Ectodermal cell (in vitro differentiated cells): ENCODE data around the gene SDR42E1.
"Not testable (repeated sequence)": the region's sequence is repeated elsewhere in the genome, so short reads cannot be mapped to it uniquely, and the experiment has no call there.

ENCODE experiments used
- H3K27ac ChIP-seq: 2 replicates; pipeline ENCODE4 v1.7.0; 2013; ENCODE audit warnings: mild to moderate bottlenecking, low read depth, low read length; ENCODE audit not compliant: insufficient read depth, poor library complexity, severe bottlenecking
- H3K27me3 ChIP-seq: 2 replicates; pipeline ENCODE4 v1.7.0; 2013; ENCODE audit warnings: mild to moderate bottlenecking, low read length; ENCODE audit not compliant: insufficient read depth, control insufficient read depth, poor library complexity, severe bottlenecking
- H3K36me3 ChIP-seq: one replicate; pipeline ENCODE4 v1.7.0; 2013; ENCODE audit warnings: low read length; ENCODE audit not compliant: control insufficient read depth, insufficient read depth
- H3K4me1 ChIP-seq: one replicate; pipeline ENCODE4 v1.7.0; 2013; ENCODE audit warnings: low read length; ENCODE audit not compliant: control insufficient read depth, insufficient read depth
- H3K4me3 ChIP-seq: 2 replicates; pipeline ENCODE4 v1.7.0; 2013; ENCODE audit warnings: low read depth, low read length, control low read depth; ENCODE audit not compliant: insufficient read depth
- H3K9me3 ChIP-seq: 2 replicates; pipeline ENCODE4 v1.7.0; 2013; ENCODE audit warnings: mild to moderate bottlenecking, low read length, moderate library complexity; ENCODE audit not compliant: control insufficient read depth
- WGBS, 2 experiments: methylation state at CpG; one replicate each; pipeline ENCODE4 v1.1.7; 2013; ENCODE audit warnings: missing lambda C conversion rate in 2 of 2; 5-methylcytosine and 5-hydroxymethylcytosine counted together

The SDR42E1 gene

GRCh38 chr16:81987706-81988105 is 23.6 kb downstream of the SDR42E1 start:
- Histone ChIP-seq H3K4me3 (no peak overlapping the region), H3K9me3 (no peaks in the 10 kb centered on the region), H3K36me3 (no peaks in the 10 kb centered on the region), H3K4me1 (no peaks in the 10 kb centered on the region), H3K27ac (no peak overlapping the region), H3K27me3 (no peaks in the 10 kb centered on the region)
- 95 to 97% methylated on average over 5 of the region's 5 CpGs for WGBS, 2 experiments

DNA sequence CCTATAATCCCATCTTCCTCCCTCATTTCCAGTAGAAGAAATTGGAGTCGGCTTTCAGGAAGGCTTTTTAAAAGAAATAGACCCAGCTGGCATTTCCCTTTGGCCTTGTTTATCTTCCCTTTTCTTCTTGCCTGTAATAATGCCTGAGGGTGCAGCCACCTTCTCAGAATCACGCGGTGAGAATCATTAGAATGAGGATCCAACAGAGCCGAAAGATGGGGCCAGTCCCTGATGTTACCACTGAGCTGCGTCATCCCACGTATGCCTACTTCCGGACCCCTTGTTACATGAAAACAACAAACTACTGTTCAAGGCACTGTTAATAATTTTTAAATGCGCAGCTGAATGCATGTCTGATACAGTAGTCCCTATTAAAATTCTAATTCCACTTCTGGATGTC is 24.1 kb downstream of the SDR42E1 start:
- no peaks in the 10 kb centered on the region for H3K4me1 ChIP-seq
- 92 to 94% methylated on average over 8 of the region's 8 CpGs for WGBS, 2 experiments
- H3K27me3 ChIP-seq = no peaks in the 10 kb centered on the region

GRCh38 chr16:81977335-81977942 is 33.8 kb downstream of the SDR42E1 start:
- H3K4me3 ChIP-seq, H3K27me3 ChIP-seq, H3K4me1 ChIP-seq, H3K9me3 ChIP-seq, H3K27ac ChIP-seq, H3K36me3 ChIP-seq: not testable (repeated sequence)
- 83% methylated on average over 26 of the region's 26 CpGs for WGBS, 2 experiments

More for the DNA sequence above, 24.1 kb downstream of the SDR42E1 start:
- H3K36me3 ChIP-seq = no peaks in the 10 kb centered on the region
- no peak overlapping the region for H3K27ac ChIP-seq
- H3K4me3 ChIP-seq = no peak overlapping the region
- H3K9me3 ChIP-seq = no peaks in the 10 kb centered on the region

DNA sequence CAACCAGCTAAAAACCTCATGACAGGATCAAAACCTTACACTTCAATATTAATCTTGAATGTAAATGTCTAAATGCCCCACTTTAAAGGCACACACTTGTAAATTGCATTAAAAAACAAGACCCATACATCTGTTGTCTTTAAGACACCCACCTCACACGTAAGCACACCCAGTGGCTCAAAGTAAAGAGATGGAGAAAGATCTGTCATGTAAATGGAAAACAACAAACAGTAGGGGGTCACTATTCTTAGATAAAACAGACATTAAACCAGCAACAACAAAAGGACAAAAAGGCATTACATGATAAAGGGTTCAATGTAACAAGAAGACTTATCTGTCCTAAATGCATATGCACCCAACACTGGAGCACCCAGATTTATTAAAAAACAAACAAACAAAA is 35.6 kb downstream of the SDR42E1 start:
- no peaks in the 10 kb centered on the region for H3K9me3 ChIP-seq
- H3K4me1 ChIP-seq = no peaks in the 10 kb centered on the region
- no peaks in the 10 kb centered on the region for H3K27me3 ChIP-seq
- H3K4me3 ChIP-seq = no peak overlapping the region
- H3K36me3 ChIP-seq = no peaks in the 10 kb centered on the region
- WGBS, 2 experiments = 44% methylated on average over 1 of the region's 1 CpG; no CpG with 5 or more reads in 1 of the 2 experiments
- no peak overlapping the region for H3K27ac ChIP-seq

- H3K27me3 ChIP-seq = no peaks in the 10 kb centered on the region
- WGBS, 2 experiments = 64 to 76% methylated on average over 2 of the region's 2 CpGs
Measured at GRCh38 chr16:81973737-81974136, 37.5 kb downstream of the SDR42E1 start.

GRCh38 chr16:81971853-81972252 is 39.4 kb downstream of the SDR42E1 start:
- H3K4me1 ChIP-seq = no peaks in the 10 kb centered on the region
- H3K27me3 ChIP-seq = no peaks in the 10 kb centered on the region
- H3K36me3 ChIP-seq = no peaks in the 10 kb centered on the region
- WGBS, 2 experiments = 95 to 100% methylated on average over 1 of the region's 1 CpG
- no peaks in the 10 kb centered on the region for H3K9me3 ChIP-seq
- no peak overlapping the region for H3K4me3 ChIP-seq
- H3K27ac ChIP-seq = no peak overlapping the region

More at GRCh38 chr16:81973737-81974136, 37.5 kb downstream of the SDR42E1 start:
- Histone ChIP-seq H3K36me3 (no peaks in the 10 kb centered on the region), H3K9me3 (no peaks in the 10 kb centered on the region), H3K4me1 (no peaks in the 10 kb centered on the region), H3K27ac (no peak overlapping the region), H3K4me3 (no peak overlapping the region)

GRCh38 chr16:81967358-81967757 is 43.9 kb downstream of the SDR42E1 start:
- Histone ChIP-seq H3K9me3 (no peaks in the 10 kb centered on the region), H3K27ac (no peak overlapping the region)
- 93 to 98% methylated on average over 4 to 5 of the region's 5 CpGs for WGBS, 2 experiments

DNA sequence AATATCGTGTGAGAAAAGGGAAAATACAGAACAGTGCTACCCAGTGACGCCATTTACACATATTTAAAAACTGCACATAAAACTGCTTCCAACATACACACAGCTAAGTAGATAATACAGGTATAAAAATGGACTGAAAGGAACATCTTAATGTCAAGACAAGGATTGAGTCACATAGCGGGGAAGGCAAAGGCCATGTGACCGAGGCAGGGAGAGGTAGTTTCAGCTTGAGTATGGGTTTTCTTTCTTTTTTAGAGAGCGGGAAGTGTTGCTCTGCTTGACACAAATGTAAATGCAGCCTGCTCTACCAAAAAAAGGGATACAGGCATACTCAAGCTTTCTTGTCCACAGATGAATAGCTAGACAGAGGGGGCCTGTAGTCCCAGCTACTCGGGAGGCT is 46.5 kb downstream of the SDR42E1 start:
- H3K27ac ChIP-seq = no peak overlapping the region
- no peaks in the 10 kb centered on the region for H3K4me1 ChIP-seq
- no peaks in the 10 kb centered on the region for H3K27me3 ChIP-seq
- no peak overlapping the region for H3K4me3 ChIP-seq
- WGBS, 2 experiments = 94 to 98% methylated on average over 5 of the region's 6 CpGs
- H3K36me3 ChIP-seq = no peaks in the 10 kb centered on the region
- H3K9me3 ChIP-seq = no peaks in the 10 kb centered on the region

More at GRCh38 chr16:81967358-81967757, 43.9 kb downstream of the SDR42E1 start:
- Histone ChIP-seq H3K4me1 (no peaks in the 10 kb centered on the region), H3K36me3 (no peaks in the 10 kb centered on the region), H3K4me3 (no peak overlapping the region), H3K27me3 (no peaks in the 10 kb centered on the region)

- Histone ChIP-seq H3K36me3 (no peaks in the 10 kb centered on the region), H3K4me3 (no peak overlapping the region), H3K27ac (no peak overlapping the region), H3K9me3 (no peaks in the 10 kb centered on the region), H3K4me1 (peaks cover 17% of the 10 kb centered on the region), H3K27me3 (no peaks in the 10 kb centered on the region)
- WGBS, 2 experiments = 91 to 92% methylated on average over 9 of the region's 9 CpGs
Measured at GRCh38 chr16:81956213-81956948, 54.9 kb downstream of the SDR42E1 start.

DNA sequence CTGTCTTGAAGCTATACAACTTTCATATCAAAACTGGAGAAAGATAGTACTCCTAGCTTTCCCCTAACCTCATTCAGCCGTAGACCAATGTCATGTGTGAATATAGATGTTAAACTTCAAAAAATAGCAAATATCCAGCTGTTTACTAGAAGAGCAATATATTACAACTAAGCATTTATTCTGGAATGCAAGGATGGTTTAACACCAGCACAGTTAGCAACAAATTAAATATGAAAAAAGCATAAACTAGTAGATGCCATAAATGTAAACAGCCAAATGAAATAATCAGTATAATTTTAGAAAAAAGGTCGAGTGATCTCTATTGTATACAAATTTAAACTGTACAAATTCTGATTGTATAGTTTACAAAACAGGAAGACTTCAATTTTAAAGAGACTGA is 59.7 kb downstream of the SDR42E1 start:
- no peak overlapping the region for H3K27ac ChIP-seq
- no peaks in the 10 kb centered on the region for H3K27me3 ChIP-seq
- WGBS, 2 experiments = 80 to 100% methylated on average over 1 of the region's 2 CpGs

More for the DNA sequence above, 59.7 kb downstream of the SDR42E1 start:
- H3K36me3 ChIP-seq = no peaks in the 10 kb centered on the region
- H3K4me3 ChIP-seq = no peak overlapping the region
- H3K9me3 ChIP-seq = no peaks in the 10 kb centered on the region
- peaks cover 17% of the 10 kb centered on the region for H3K4me1 ChIP-seq
